Measurements from ENCODE around the gene RERE.

DNA sequence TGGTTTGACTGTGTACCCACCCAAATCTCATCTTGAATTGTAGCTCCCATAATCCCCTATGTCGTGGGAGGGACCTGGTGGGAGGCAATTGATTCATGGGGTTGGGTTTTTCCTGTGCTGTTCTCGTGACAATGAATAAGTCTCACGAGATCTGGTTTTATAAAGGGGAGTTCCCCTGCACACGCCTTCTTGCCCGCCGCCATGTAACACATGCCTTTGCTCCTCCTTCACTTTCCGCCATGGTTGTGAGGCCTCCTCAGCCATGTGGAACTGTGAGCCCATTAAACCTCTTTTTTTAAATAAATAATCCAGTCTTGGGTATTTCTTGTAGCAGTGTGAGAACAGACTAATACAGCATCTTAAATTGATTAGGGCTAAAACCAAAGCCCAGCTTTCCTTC, 22.6 kb upstream of the RERE start:
- TF ChIP-seq, protein P1, sequence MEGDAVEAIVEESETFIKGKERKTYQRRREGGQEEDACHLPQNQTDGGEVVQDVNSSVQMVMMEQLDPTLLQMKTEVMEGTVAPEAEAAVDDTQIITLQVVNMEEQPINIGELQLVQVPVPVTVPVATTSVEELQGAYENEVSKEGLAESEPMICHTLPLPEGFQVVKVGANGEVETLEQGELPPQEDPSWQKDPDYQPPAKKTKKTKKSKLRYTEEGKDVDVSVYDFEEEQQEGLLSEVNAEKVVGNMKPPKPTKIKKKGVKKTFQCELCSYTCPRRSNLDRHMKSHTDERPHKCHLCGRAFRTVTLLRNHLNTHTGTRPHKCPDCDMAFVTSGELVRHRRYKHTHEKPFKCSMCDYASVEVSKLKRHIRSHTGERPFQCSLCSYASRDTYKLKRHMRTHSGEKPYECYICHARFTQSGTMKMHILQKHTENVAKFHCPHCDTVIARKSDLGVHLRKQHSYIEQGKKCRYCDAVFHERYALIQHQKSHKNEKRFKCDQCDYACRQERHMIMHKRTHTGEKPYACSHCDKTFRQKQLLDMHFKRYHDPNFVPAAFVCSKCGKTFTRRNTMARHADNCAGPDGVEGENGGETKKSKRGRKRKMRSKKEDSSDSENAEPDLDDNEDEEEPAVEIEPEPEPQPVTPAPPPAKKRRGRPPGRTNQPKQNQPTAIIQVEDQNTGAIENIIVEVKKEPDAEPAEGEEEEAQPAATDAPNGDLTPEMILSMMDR (IDR thresholded peaks at IDR 0.05) = no peak
- TF ChIP-seq POLR2AphosphoS5 (IDR thresholded peaks at IDR 0.05; ENCODE audit: low read depth, low read length) = no peak
- TF ChIP-seq SMC3 (IDR thresholded peaks at IDR 0.05; ENCODE audit: low read depth, low read length) = no peak
- TF ChIP-seq YY1 (IDR thresholded peaks at IDR 0.05; ENCODE audit: low read depth) = no peak
- TF ChIP-seq EZH2phosphoT487 (IDR thresholded peaks at IDR 0.05; ENCODE audit: borderline replicate concordance, low read depth) = no peak
- TF ChIP-seq, protein P2, sequence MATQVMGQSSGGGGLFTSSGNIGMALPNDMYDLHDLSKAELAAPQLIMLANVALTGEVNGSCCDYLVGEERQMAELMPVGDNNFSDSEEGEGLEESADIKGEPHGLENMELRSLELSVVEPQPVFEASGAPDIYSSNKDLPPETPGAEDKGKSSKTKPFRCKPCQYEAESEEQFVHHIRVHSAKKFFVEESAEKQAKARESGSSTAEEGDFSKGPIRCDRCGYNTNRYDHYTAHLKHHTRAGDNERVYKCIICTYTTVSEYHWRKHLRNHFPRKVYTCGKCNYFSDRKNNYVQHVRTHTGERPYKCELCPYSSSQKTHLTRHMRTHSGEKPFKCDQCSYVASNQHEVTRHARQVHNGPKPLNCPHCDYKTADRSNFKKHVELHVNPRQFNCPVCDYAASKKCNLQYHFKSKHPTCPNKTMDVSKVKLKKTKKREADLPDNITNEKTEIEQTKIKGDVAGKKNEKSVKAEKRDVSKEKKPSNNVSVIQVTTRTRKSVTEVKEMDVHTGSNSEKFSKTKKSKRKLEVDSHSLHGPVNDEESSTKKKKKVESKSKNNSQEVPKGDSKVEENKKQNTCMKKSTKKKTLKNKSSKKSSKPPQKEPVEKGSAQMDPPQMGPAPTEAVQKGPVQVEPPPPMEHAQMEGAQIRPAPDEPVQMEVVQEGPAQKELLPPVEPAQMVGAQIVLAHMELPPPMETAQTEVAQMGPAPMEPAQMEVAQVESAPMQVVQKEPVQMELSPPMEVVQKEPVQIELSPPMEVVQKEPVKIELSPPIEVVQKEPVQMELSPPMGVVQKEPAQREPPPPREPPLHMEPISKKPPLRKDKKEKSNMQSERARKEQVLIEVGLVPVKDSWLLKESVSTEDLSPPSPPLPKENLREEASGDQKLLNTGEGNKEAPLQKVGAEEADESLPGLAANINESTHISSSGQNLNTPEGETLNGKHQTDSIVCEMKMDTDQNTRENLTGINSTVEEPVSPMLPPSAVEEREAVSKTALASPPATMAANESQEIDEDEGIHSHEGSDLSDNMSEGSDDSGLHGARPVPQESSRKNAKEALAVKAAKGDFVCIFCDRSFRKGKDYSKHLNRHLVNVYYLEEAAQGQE (IDR thresholded peaks at IDR 0.05; ENCODE audit: low read depth, low read length) = no peak
- TF ChIP-seq FOSL2 (IDR thresholded peaks at IDR 0.05; ENCODE audit: borderline replicate concordance, low read depth) = no peak

All from SK-N-SH (cell line).